Astrocyte (in vitro differentiated cells and primary cell): Measurements from ENCODE around the gene RGL1. TPM values are rescaled to one million over a fixed set of nuclear protein-coding genes. Genes with fewer than 3 reads are reported as not detected.
A peak's percentile ranks its signal among the peaks of the same experiment; 100 is the strongest.

Experiments used
- DNase-seq: peaks from one replicate; pipeline ENCODE4 v3.0.0-alpha.2; 2010; ENCODE audit warnings: low read depth
- FAIRE-seq: peaks from 2 replicates; lab custom pipeline; 2011; peaks lifted over from hg19 to GRCh38; lab: Jason Lieb, UNC
- H2AFZ ChIP-seq: 2 replicates; pipeline ENCODE4 v1.6.0; 2012; ENCODE audit warnings: low read depth, low read length, inconsistent platforms
- H3K27ac ChIP-seq: 2 replicates; pipeline ENCODE4 v1.5.1; 2011; ENCODE audit warnings: low read depth, low read length, inconsistent platforms
- H3K27me3 ChIP-seq: 2 replicates; pipeline ENCODE4 v1.6.0; 2011; ENCODE audit warnings: low read length, inconsistent platforms; ENCODE audit not compliant: insufficient read depth
- H3K36me3 ChIP-seq: 2 replicates; pipeline ENCODE4 v1.5.1; 2011; ENCODE audit warnings: low read length, inconsistent platforms; ENCODE audit not compliant: insufficient read depth
- H3K4me1 ChIP-seq: 2 replicates; pipeline ENCODE4 v1.5.1; 2011; ENCODE audit warnings: low read length, inconsistent platforms; ENCODE audit not compliant: insufficient read depth
- H3K4me2 ChIP-seq: 2 replicates; pipeline ENCODE4 v1.6.0; 2012; ENCODE audit warnings: low read length, inconsistent platforms
- H3K4me3 ChIP-seq: 2 replicates; pipeline ENCODE4 v1.5.1; 2011; ENCODE audit warnings: low read depth, mild to moderate bottlenecking, low read length, inconsistent platforms; ENCODE audit not compliant: insufficient read depth
- H3K79me2 ChIP-seq: 2 replicates; pipeline ENCODE4 v1.6.0; 2012; ENCODE audit warnings: mild to moderate bottlenecking, low read length, inconsistent platforms; ENCODE audit not compliant: insufficient read depth
- H3K9ac ChIP-seq: 2 replicates; pipeline ENCODE4 v1.6.0; 2012; ENCODE audit warnings: mild to moderate bottlenecking, low read length, inconsistent platforms
- H3K9me3 ChIP-seq: 2 replicates; pipeline ENCODE4 v1.5.1; 2012; ENCODE audit warnings: low read depth, mild to moderate bottlenecking, low read length, inconsistent platforms; ENCODE audit not compliant: insufficient read depth
- H4K20me1 ChIP-seq: 2 replicates; pipeline ENCODE4 v1.6.0; 2012; ENCODE audit warnings: low read length, inconsistent platforms; ENCODE audit not compliant: insufficient read depth
- H3K27ac Mint-ChIP-seq: one replicate; pipeline ENCODE4 v1.8.0; 2021; ENCODE audit warnings: mild to moderate bottlenecking, mixed read lengths; ENCODE audit not compliant: unreplicated experiment
- H3K27me3 Mint-ChIP-seq: one replicate; pipeline ENCODE4 v1.8.0; 2021; ENCODE audit warnings: low read depth, mixed read lengths; ENCODE audit not compliant: unreplicated experiment
- H3K36me3 Mint-ChIP-seq: one replicate; pipeline ENCODE4 v1.8.0; 2021; ENCODE audit warnings: low read depth, mixed read lengths; ENCODE audit not compliant: unreplicated experiment
- H3K4me1 Mint-ChIP-seq: one replicate; pipeline ENCODE4 v1.8.0; 2021; ENCODE audit warnings: low read depth, mixed read lengths; ENCODE audit not compliant: unreplicated experiment
- H3K4me3 Mint-ChIP-seq: one replicate; pipeline ENCODE4 v1.8.0; 2021; ENCODE audit warnings: mild to moderate bottlenecking, moderate library complexity, mixed read lengths; ENCODE audit not compliant: unreplicated experiment
- H3K9me3 Mint-ChIP-seq: one replicate; pipeline ENCODE4 v1.8.0; 2021; ENCODE audit warnings: mild to moderate bottlenecking, mixed read lengths; ENCODE audit not compliant: unreplicated experiment
- CTCF ChIP-seq: IDR thresholded peaks from 2 replicates; pipeline ENCODE4 v1.5.1; 2011; ENCODE audit warnings: low read depth, mild to moderate bottlenecking, inconsistent platforms, low read length, moderate library complexity; ENCODE audit not compliant: insufficient read depth
- EZH2 ChIP-seq: IDR thresholded peaks from 2 replicates; pipeline ENCODE4 v1.6.1; 2012; ENCODE audit warnings: mild to moderate bottlenecking, low read length, inconsistent platforms; ENCODE audit not compliant: insufficient read depth
- total RNA-seq: library from RNA; stranded (reverse); gene quantifications from 2 replicates; pipeline ENCODE4 v1.2.1, GENCODE V29; 2021

Gene RGL1
- total RNA-seq, 1 donor from 2014 or later: 10.1 TPM

DNA sequence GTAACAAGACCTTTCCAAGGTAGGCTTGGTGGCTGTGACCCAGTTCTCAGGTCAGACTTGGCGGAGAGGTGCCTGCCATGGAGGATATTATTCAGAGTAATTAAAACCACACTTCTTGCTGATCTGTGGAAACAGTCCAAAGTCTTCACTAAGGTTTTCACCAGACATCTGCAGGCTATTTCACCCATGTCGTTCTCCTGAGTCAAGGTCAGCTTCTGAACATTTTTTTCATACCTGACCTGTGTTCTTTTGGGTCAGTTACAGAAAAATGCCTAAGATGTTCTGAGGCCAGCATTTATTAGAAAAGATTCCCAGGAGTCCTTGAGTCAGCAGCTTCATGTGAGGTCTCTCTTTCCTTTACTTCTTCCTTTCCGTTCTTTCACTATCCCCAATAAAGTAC is 54.9 kb downstream of the RGL1 start:
- H3K4me1 Mint-ChIP-seq: peaks cover 13% of the 10 kb centered on the region
- no peaks in the 10 kb centered on the region for H3K27me3 ChIP-seq
- FAIRE-seq (no peak), DNase-seq (peak; percentile 35)
- H3K4me3 Mint-ChIP-seq: no peak overlapping the region
- no peaks in the 10 kb centered on the region for H3K36me3 ChIP-seq
- TF ChIP-seq EZH2 (no peak), CTCF (no peak)
- no peaks in the 10 kb centered on the region for H3K4me1 ChIP-seq
- H3K9ac ChIP-seq: no peak overlapping the region
- peaks cover 17% of the 10 kb centered on the region for H3K36me3 Mint-ChIP-seq
- H3K9me3 ChIP-seq: no peaks in the 10 kb centered on the region
- no peak overlapping the region for H3K27ac Mint-ChIP-seq
- no peaks in the 10 kb centered on the region for H3K79me2 ChIP-seq
- no peak overlapping the region for H3K4me2 ChIP-seq
- H3K9me3 Mint-ChIP-seq: no peaks in the 10 kb centered on the region
- no peaks in the 10 kb centered on the region for H4K20me1 ChIP-seq
- H3K27ac ChIP-seq: no peak overlapping the region
- H3K4me3 ChIP-seq: no peak overlapping the region
- H2AFZ ChIP-seq: no peak overlapping the region
- peaks cover 2% of the 10 kb centered on the region for H3K27me3 Mint-ChIP-seq

DNA sequence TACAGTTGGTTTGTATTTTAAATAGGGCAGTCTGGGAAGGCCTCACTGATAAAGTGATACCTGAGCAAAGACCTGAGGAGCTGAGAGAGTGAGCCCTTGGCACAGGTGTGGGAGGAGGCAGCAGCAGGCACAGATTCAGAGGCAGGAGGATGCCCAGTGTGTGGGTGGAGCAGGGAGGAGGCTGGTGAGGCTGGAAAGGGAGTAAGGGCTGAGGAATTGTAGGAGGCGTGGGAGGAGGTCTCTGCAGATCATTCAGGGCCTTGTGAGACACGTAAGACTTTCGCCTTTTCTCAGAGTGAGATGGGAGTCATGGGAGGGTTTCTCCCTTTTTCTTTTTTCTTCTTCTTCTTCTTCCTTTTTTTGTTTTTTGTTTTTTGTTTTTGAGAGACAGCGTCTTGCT is 58.0 kb downstream of the RGL1 start:
- no peaks in the 10 kb centered on the region for H3K27me3 ChIP-seq
- Mint-ChIP-seq H3K27me3 (peaks cover 2% of the 10 kb centered on the region), H3K36me3 (peaks cover 15% of the 10 kb centered on the region), H3K4me1 (peaks cover 13% of the 10 kb centered on the region), H3K4me3 (no peak overlapping the region), H3K27ac (no peak overlapping the region), H3K9me3 (no peaks in the 10 kb centered on the region)
- H3K79me2 ChIP-seq: no peaks in the 10 kb centered on the region
- no peak overlapping the region for H2AFZ ChIP-seq
- no peaks in the 10 kb centered on the region for H4K20me1 ChIP-seq
- H3K4me2 ChIP-seq: no peak overlapping the region
- no peak overlapping the region for H3K4me3 ChIP-seq
- TF ChIP-seq CTCF (no peak), EZH2 (no peak)
- no peak overlapping the region for H3K27ac ChIP-seq
- no peaks in the 10 kb centered on the region for H3K4me1 ChIP-seq
- FAIRE-seq: no peak
- H3K9ac ChIP-seq: no peak overlapping the region
- H3K36me3 ChIP-seq: no peaks in the 10 kb centered on the region
- no peaks in the 10 kb centered on the region for H3K9me3 ChIP-seq
- DNase-seq: no peak

GRCh38 chr1:183863852-183864251 is 58.9 kb downstream of the RGL1 start:
- FAIRE-seq: no peak

More at GRCh38 chr1:183863852-183864251, 58.9 kb downstream of the RGL1 start:
- no peak overlapping the region for H3K4me3 Mint-ChIP-seq
- no peak for TF ChIP-seq EZH2
- no peak for TF ChIP-seq CTCF
- no peaks in the 10 kb centered on the region for H3K9me3 Mint-ChIP-seq
- H3K4me1 Mint-ChIP-seq: peaks cover 13% of the 10 kb centered on the region
- no peaks in the 10 kb centered on the region for H3K9me3 ChIP-seq
- H3K36me3 Mint-ChIP-seq: peaks cover 15% of the 10 kb centered on the region
- no peak overlapping the region for H2AFZ ChIP-seq
- H3K36me3 ChIP-seq: no peaks in the 10 kb centered on the region
- H3K27ac ChIP-seq: no peak overlapping the region
- H3K27me3 Mint-ChIP-seq: peaks cover 2% of the 10 kb centered on the region
- no peak for DNase-seq
- H3K9ac ChIP-seq: no peak overlapping the region
- H4K20me1 ChIP-seq: no peaks in the 10 kb centered on the region
- no peak overlapping the region for H3K4me3 ChIP-seq
- H3K4me1 ChIP-seq: no peaks in the 10 kb centered on the region
- no peaks in the 10 kb centered on the region for H3K79me2 ChIP-seq
- no peak overlapping the region for H3K27ac Mint-ChIP-seq
- no peak overlapping the region for H3K4me2 ChIP-seq
- H3K27me3 ChIP-seq: no peaks in the 10 kb centered on the region
